GM23338 (cell line): ENCODE data around the gene IL12RB1. TPM values are rescaled to one million over a fixed set of nuclear protein-coding genes. Genes with fewer than 3 reads are reported as not detected.

ENCODE experiments used
- ATAC-seq: fragments of 200-7000 bp; cut with Tn5 transposase; 3 replicates; pipeline ENCODE4 v1.9.1; 2020
- DNase-seq: peaks from one replicate; pipeline ENCODE4 v3.0.0-alpha.2; 2015; ENCODE audit warnings: low spot score
- H2AFZ ChIP-seq: fragments of 200-600 bp; sonication (generic); 2 replicates; pipeline ENCODE4 v1.8.0; 2016; ENCODE audit warnings: antibody characterized with exemption, mild to moderate bottlenecking, moderate library complexity
- H3F3A ChIP-seq: fragments of 200-600 bp; sonication (generic); replicated peaks from 2 replicates; pipeline ENCODE4 v1.8.0; 2017; ENCODE audit warnings: antibody characterized with exemption, mixed run types, low read depth
- H3K27ac ChIP-seq: fragments of 200-600 bp; sonication (generic); 2 replicates; pipeline ENCODE4 v1.6.1; 2016; ENCODE audit warnings: low read depth
- H3K27me3 ChIP-seq: fragments of 200-600 bp; sonication (generic); 2 replicates; pipeline ENCODE4 v1.8.0; 2016; ENCODE audit warnings: mild to moderate bottlenecking, mixed run types, moderate library complexity; ENCODE audit not compliant: insufficient read depth
- H3K36me3 ChIP-seq: fragments of 200-600 bp; sonication (generic); 2 replicates; pipeline ENCODE4 v1.8.0; 2016; ENCODE audit warnings: mild to moderate bottlenecking; ENCODE audit not compliant: insufficient read depth
- H3K4me1 ChIP-seq: fragments of 200-600 bp; sonication (generic); 2 replicates; pipeline ENCODE4 v1.8.0; 2016; ENCODE audit warnings: mild to moderate bottlenecking, moderate library complexity; ENCODE audit not compliant: insufficient read depth
- H3K4me2 ChIP-seq: fragments of 200-600 bp; sonication (generic); 2 replicates; pipeline ENCODE4 v1.7.1; 2017; ENCODE audit warnings: mixed run types
- H3K4me3 ChIP-seq: fragments of 200-600 bp; sonication (generic); 2 replicates; pipeline ENCODE4 v1.6.1; 2016; ENCODE audit warnings: mixed run types
- H3K79me2 ChIP-seq: fragments of 200-600 bp; sonication (generic); replicated peaks from 2 replicates; pipeline ENCODE4 v1.8.0; 2017; ENCODE audit warnings: mild to moderate bottlenecking; ENCODE audit not compliant: insufficient read depth
- H3K9me2 ChIP-seq: fragments of 200-600 bp; sonication (generic); 2 replicates; pipeline ENCODE4 v1.8.0; 2017; ENCODE audit not compliant: insufficient read depth
- H4K20me1 ChIP-seq: fragments of 200-600 bp; sonication (generic); replicated peaks from 2 replicates; pipeline ENCODE4 v1.8.0; 2017; ENCODE audit warnings: mild to moderate bottlenecking; ENCODE audit not compliant: insufficient read depth
- H3K27ac Mint-ChIP-seq: 2 replicates; pipeline ENCODE4 v1.8.0; 2020; ENCODE audit warnings: inconsistent platforms, mild to moderate bottlenecking, moderate library complexity, mixed read lengths
- H3K27me3 Mint-ChIP-seq: 3 replicates; pipeline ENCODE4 v1.8.0; 2022; ENCODE audit warnings: low read depth, mild to moderate bottlenecking, moderate library complexity, mixed read lengths, inconsistent platforms; ENCODE audit not compliant: insufficient read depth, poor library complexity
- H3K36me3 Mint-ChIP-seq: 3 replicates; pipeline ENCODE4 v1.8.0; 2021; ENCODE audit warnings: low read depth, mild to moderate bottlenecking, inconsistent platforms, moderate library complexity, mixed read lengths
- H3K4me1 Mint-ChIP-seq: 3 replicates; pipeline ENCODE4 v1.8.0; 2020; ENCODE audit warnings: mild to moderate bottlenecking, inconsistent platforms, mixed read lengths
- H3K4me3 Mint-ChIP-seq: 3 replicates; pipeline ENCODE4 v1.8.0; 2021; ENCODE audit warnings: moderate library complexity, mild to moderate bottlenecking, inconsistent platforms, mixed read lengths
- H3K9me3 Mint-ChIP-seq: 3 replicates; pipeline ENCODE4 v1.8.0; 2020; ENCODE audit warnings: moderate library complexity, mild to moderate bottlenecking, inconsistent platforms, mixed read lengths
- CREB1 ChIP-seq: fragments of 250-450 bp; sonication (Bioruptor Pico); IDR thresholded peaks from 2 replicates; pipeline ENCODE4 v1.5.0; 2020; ENCODE audit warnings: low read depth, mild to moderate bottlenecking, moderate library complexity
- ETS1 ChIP-seq: IDR thresholded peaks from 2 replicates; pipeline ENCODE4 v1.6.1; 2016; ENCODE audit warnings: antibody characterized with exemption
- POLR2AphosphoS5 ChIP-seq: IDR thresholded peaks from 2 replicates; pipeline ENCODE4 v1.6.1; 2016; ENCODE audit warnings: antibody characterized with exemption, low read depth
- STAT1 ChIP-seq: IDR thresholded peaks from one replicate; pipeline ENCODE4 v1.6.1; 2016; ENCODE audit warnings: antibody characterized with exemption; ENCODE audit not compliant: unreplicated experiment
- ZNF114 ChIP-seq: fragments of 250-450 bp; sonication (Bioruptor Pico); IDR thresholded peaks from 2 replicates; pipeline ENCODE4 v1.5.0; 2020; ENCODE audit warnings: mild to moderate bottlenecking, moderate library complexity
- polyA plus RNA-seq: library from polyadenylated mRNA; unstranded; fragments of >200 nt; fragmentation: Nextera tagmentation; extraction: Ambion mirVana; gene quantifications from 2 replicates; pipeline ENCODE4 v1.2.1, GENCODE V29; 2016
- total RNA-seq: library from RNA; depleted of rRNA; stranded (reverse); fragments of >200 nt; shearing (Covaris generic); gene quantifications from 2 replicates; pipeline ENCODE4 v1.2.3, GENCODE V29; 2014
- TF ChIP-seq, protein P1 (sequence below): IDR thresholded peaks from one replicate; pipeline ENCODE4 v1.6.1; 2018; ENCODE audit warnings: antibody characterized with exemption; ENCODE audit not compliant: unreplicated experiment
- TF ChIP-seq, protein P2 (sequence below), 2 experiments: fragments of 200-600 bp in 1 of 2; sonication (generic) in 1 of 2; conservative IDR thresholded peaks; 2 replicates each; pipeline versions ENCODE4 v1.5.1 to v1.6.1; 2016 to 2017; ENCODE audit warnings: antibody characterized with exemption in 2 of 2, low read depth in 2 of 2, mild to moderate bottlenecking in 2 of 2, moderate library complexity in 1 of 2

Gene IL12RB1
- total and polyA plus RNA-seq, 2 experiments from 2014 or later: not detected

DNA sequence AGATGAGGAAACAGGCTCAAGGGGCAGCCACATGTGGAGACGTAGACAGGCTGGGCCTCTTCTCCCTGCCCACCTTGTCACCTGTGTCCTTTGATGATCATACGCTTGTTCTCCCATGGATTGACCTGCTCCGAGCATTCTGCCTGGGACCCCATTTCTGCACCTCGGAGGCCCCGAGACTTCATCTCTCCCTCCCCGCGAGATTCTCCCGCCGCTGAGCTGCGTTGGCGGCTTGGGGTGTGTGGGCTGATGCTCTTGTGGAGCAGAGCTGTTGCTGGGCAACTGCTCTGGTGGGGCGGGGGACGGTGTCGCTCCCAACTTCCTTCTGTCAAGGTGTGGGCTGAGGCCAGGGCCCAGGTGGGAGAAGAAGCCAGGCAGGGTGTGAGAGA lies 33.0 kb upstream of the IL12RB1 start:
- peak; percentile 20 for DNase-seq
- Mint-ChIP-seq H3K4me1 (peaks cover 20% of the 10 kb centered on the region), H3K36me3 (peaks cover 10% of the 10 kb centered on the region), H3K27ac (no peak overlapping the region), H3K27me3 (peaks cover 9% of the 10 kb centered on the region), H3K9me3 (no peaks in the 10 kb centered on the region), H3K4me3 (no peak overlapping the region; the same call in 2 of the 3 replicates)
- H3K9me2 ChIP-seq: no peaks in the 10 kb centered on the region
- peaks cover 13% of the 10 kb centered on the region for H3K79me2 ChIP-seq
- no peaks in the 10 kb centered on the region for H3F3A ChIP-seq
- no peaks in the 10 kb centered on the region for H3K27me3 ChIP-seq
- no peak overlapping the region for H3K27ac ChIP-seq
- TF ChIP-seq, protein P1, sequence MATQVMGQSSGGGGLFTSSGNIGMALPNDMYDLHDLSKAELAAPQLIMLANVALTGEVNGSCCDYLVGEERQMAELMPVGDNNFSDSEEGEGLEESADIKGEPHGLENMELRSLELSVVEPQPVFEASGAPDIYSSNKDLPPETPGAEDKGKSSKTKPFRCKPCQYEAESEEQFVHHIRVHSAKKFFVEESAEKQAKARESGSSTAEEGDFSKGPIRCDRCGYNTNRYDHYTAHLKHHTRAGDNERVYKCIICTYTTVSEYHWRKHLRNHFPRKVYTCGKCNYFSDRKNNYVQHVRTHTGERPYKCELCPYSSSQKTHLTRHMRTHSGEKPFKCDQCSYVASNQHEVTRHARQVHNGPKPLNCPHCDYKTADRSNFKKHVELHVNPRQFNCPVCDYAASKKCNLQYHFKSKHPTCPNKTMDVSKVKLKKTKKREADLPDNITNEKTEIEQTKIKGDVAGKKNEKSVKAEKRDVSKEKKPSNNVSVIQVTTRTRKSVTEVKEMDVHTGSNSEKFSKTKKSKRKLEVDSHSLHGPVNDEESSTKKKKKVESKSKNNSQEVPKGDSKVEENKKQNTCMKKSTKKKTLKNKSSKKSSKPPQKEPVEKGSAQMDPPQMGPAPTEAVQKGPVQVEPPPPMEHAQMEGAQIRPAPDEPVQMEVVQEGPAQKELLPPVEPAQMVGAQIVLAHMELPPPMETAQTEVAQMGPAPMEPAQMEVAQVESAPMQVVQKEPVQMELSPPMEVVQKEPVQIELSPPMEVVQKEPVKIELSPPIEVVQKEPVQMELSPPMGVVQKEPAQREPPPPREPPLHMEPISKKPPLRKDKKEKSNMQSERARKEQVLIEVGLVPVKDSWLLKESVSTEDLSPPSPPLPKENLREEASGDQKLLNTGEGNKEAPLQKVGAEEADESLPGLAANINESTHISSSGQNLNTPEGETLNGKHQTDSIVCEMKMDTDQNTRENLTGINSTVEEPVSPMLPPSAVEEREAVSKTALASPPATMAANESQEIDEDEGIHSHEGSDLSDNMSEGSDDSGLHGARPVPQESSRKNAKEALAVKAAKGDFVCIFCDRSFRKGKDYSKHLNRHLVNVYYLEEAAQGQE: no peak
- TF ChIP-seq, protein P2, sequence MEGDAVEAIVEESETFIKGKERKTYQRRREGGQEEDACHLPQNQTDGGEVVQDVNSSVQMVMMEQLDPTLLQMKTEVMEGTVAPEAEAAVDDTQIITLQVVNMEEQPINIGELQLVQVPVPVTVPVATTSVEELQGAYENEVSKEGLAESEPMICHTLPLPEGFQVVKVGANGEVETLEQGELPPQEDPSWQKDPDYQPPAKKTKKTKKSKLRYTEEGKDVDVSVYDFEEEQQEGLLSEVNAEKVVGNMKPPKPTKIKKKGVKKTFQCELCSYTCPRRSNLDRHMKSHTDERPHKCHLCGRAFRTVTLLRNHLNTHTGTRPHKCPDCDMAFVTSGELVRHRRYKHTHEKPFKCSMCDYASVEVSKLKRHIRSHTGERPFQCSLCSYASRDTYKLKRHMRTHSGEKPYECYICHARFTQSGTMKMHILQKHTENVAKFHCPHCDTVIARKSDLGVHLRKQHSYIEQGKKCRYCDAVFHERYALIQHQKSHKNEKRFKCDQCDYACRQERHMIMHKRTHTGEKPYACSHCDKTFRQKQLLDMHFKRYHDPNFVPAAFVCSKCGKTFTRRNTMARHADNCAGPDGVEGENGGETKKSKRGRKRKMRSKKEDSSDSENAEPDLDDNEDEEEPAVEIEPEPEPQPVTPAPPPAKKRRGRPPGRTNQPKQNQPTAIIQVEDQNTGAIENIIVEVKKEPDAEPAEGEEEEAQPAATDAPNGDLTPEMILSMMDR (conservative IDR thresholded peaks at IDR 0.05; ENCODE audit: low read depth in 2 of 2): no peak
- TF ChIP-seq CREB1 (CRISPR knock-in tag): no peak
- no peak for TF ChIP-seq ETS1
- no peak for TF ChIP-seq POLR2AphosphoS5
- TF ChIP-seq STAT1: no peak
- TF ChIP-seq ZNF114 (CRISPR knock-in tag): no peak
- H3K4me3 ChIP-seq: no peak overlapping the region
- no peak overlapping the region for H2AFZ ChIP-seq
- H3K4me1 ChIP-seq: peaks cover 14% of the 10 kb centered on the region; the same call in 1 of the 2 replicates
- no peak overlapping the region for H3K4me2 ChIP-seq
- no peaks in the 10 kb centered on the region for H3K36me3 ChIP-seq
- peaks cover 7% of the 10 kb centered on the region for H4K20me1 ChIP-seq
- ATAC-seq: no peak

DNA sequence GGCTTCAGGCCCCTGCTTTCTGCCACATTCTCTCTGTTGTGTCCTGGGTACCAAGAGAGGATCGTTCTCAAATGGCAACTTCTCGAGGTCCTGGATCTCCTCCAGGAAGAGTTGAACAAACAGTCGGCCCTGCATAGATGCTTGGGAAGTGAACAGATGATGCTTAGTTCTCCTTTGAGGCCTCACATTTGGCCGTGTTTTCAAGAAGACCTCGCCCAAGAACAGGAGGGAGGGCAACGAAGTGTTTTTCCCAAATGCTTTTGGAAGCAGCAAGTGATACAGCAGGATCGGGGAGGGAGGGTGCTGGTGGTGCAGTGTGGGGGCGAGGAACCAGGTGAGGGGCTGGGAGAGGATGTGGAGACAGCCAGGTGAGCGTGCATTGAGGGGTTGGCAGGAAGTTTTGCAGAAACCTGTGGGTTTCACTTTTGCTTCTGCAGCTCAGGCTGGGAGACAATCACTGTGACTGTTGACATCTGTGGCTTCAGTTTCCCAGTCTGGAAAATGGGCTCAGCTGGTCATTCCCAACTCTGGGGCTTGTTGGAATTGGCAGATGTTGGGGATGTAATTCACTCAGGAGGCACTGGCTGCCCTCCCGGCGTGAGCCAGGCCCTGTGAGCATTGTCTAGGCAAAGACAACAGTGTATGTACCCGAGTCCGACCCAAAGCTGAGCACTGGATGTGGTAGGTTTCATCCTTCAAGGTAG lies 32.4 kb upstream of the IL12RB1 start:
- Mint-ChIP-seq H3K4me3 (peak overlapping the region; percentile 83), H3K4me1 (peaks cover 20% of the 10 kb centered on the region), H3K36me3 (peaks cover 5% of the 10 kb centered on the region), H3K27me3 (peaks cover 11% of the 10 kb centered on the region), H3K9me3 (no peaks in the 10 kb centered on the region), H3K27ac (no peak overlapping the region)
- Histone ChIP-seq H3K79me2 (peaks cover 13% of the 10 kb centered on the region), H3K36me3 (no peaks in the 10 kb centered on the region), H4K20me1 (peaks cover 7% of the 10 kb centered on the region), H3K9me2 (no peaks in the 10 kb centered on the region), H3K27ac (no peak overlapping the region), H3K4me2 (peak overlapping the region; percentile 91), H2AFZ (no peak overlapping the region), H3F3A (no peaks in the 10 kb centered on the region), H3K27me3 (no peaks in the 10 kb centered on the region), H3K4me3 (peak overlapping the region; percentile 81), H3K4me1 (peaks cover 14% of the 10 kb centered on the region; the same call in 1 of the 2 replicates)
- ATAC-seq (no peak), DNase-seq (no peak)
- TF ChIP-seq CREB1 (CRISPR knock-in tag) (no peak), STAT1 (no peak), POLR2AphosphoS5 (no peak)
